ENCODE measurements around the gene TMEM117.

GRCh38 chr12:44240186-44240585 is 404.3 kb downstream of the TMEM117 start:
- TF ChIP-seq, protein P1, sequence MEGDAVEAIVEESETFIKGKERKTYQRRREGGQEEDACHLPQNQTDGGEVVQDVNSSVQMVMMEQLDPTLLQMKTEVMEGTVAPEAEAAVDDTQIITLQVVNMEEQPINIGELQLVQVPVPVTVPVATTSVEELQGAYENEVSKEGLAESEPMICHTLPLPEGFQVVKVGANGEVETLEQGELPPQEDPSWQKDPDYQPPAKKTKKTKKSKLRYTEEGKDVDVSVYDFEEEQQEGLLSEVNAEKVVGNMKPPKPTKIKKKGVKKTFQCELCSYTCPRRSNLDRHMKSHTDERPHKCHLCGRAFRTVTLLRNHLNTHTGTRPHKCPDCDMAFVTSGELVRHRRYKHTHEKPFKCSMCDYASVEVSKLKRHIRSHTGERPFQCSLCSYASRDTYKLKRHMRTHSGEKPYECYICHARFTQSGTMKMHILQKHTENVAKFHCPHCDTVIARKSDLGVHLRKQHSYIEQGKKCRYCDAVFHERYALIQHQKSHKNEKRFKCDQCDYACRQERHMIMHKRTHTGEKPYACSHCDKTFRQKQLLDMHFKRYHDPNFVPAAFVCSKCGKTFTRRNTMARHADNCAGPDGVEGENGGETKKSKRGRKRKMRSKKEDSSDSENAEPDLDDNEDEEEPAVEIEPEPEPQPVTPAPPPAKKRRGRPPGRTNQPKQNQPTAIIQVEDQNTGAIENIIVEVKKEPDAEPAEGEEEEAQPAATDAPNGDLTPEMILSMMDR (IDR thresholded peaks at IDR 0.05) = no peak
- TF ChIP-seq EP300 (IDR thresholded peaks at IDR 0.05) = no peak

Data from stomach (tissue), 4 donors.